Neural progenitor cell (in vitro differentiated cells): ENCODE measurements around the gene HCLS1. TPM values are rescaled to one million over a fixed set of nuclear protein-coding genes. Genes with fewer than 3 reads are reported as not detected.

Experiments used
- DNase-seq: peaks from one replicate; pipeline ENCODE4 v3.0.0-alpha.2; 2016; ENCODE audit warnings: low spot score
- H2AFZ ChIP-seq: fragments of 200-600 bp; sonication (generic); replicated peaks from 2 replicates; pipeline ENCODE4 v1.6.1; 2016; ENCODE audit warnings: antibody characterized with exemption
- H3F3A ChIP-seq: fragments of 200-600 bp; sonication (generic); 2 replicates; pipeline ENCODE4 v1.6.1; 2016; ENCODE audit warnings: antibody characterized with exemption, low read depth
- H3K27ac ChIP-seq: fragments of 200-600 bp; sonication (generic); 2 replicates; pipeline ENCODE4 v1.5.1; 2016; ENCODE audit warnings: mild to moderate bottlenecking
- H3K27me3 ChIP-seq: fragments of 200-600 bp; sonication (generic); 2 replicates; pipeline ENCODE4 v1.6.1; 2016; ENCODE audit warnings: mild to moderate bottlenecking, moderate library complexity
- H3K36me3 ChIP-seq: fragments of 200-600 bp; sonication (generic); 2 replicates; pipeline ENCODE4 v1.5.1; 2016
- H3K4me1 ChIP-seq: fragments of 200-600 bp; sonication (generic); 2 replicates; pipeline ENCODE4 v1.6.1; 2016; ENCODE audit warnings: mixed run types
- H3K4me2 ChIP-seq: fragments of 200-600 bp; sonication (generic); 2 replicates; pipeline ENCODE4 v1.6.1; 2016
- H3K4me3 ChIP-seq: fragments of 200-600 bp; sonication (generic); 2 replicates; pipeline ENCODE4 v1.5.1; 2016
- H3K79me2 ChIP-seq: fragments of 200-600 bp; sonication (generic); 2 replicates; pipeline ENCODE4 v1.6.1; 2016; ENCODE audit warnings: low read depth
- H3K9ac ChIP-seq: fragments of 200-600 bp; sonication (generic); 2 replicates; pipeline ENCODE4 v1.6.1; 2016
- H3K9me3 ChIP-seq: fragments of 200-600 bp; sonication (generic); 2 replicates; pipeline ENCODE4 v1.5.1; 2016; ENCODE audit warnings: low read depth
- H4K20me1 ChIP-seq: fragments of 200-600 bp; sonication (generic); 2 replicates; pipeline ENCODE4 v1.6.1; 2016; ENCODE audit warnings: low read depth
- H3K27ac Mint-ChIP-seq: 3 replicates; pipeline ENCODE4 v1.8.0; 2021; ENCODE audit warnings: mixed read lengths
- H3K27me3 Mint-ChIP-seq: 2 replicates; pipeline ENCODE4 v1.8.0; 2022; ENCODE audit warnings: low read depth, mild to moderate bottlenecking, inconsistent platforms, moderate library complexity, mixed read lengths; ENCODE audit not compliant: insufficient read depth
- H3K36me3 Mint-ChIP-seq: 3 replicates; pipeline ENCODE4 v1.8.0; 2021; ENCODE audit warnings: mixed read lengths
- H3K4me1 Mint-ChIP-seq: 3 replicates; pipeline ENCODE4 v1.8.0; 2021; ENCODE audit warnings: mixed read lengths
- H3K4me3 Mint-ChIP-seq: 3 replicates; pipeline ENCODE4 v1.8.0; 2021; ENCODE audit warnings: mild to moderate bottlenecking, moderate library complexity, mixed read lengths
- H3K9me3 Mint-ChIP-seq: 3 replicates; pipeline ENCODE4 v1.8.0; 2020; ENCODE audit warnings: mixed read lengths
- CTCF ChIP-seq: fragments of 200-600 bp; sonication (generic); IDR thresholded peaks from 2 replicates; pipeline ENCODE4 v1.5.1; 2017; ENCODE audit warnings: antibody characterized with exemption, mild to moderate bottlenecking
- EZH2 ChIP-seq: fragments of 200-600 bp; sonication (generic); IDR thresholded peaks from 2 replicates; pipeline ENCODE4 v1.6.1; 2017; ENCODE audit warnings: antibody characterized with exemption, mild to moderate bottlenecking, moderate library complexity
- EZH2phosphoT487 ChIP-seq: fragments of 200-600 bp; sonication (generic); IDR thresholded peaks from 2 replicates; pipeline ENCODE4 v1.6.1; 2017; ENCODE audit warnings: antibody characterized with exemption
- small RNA-seq: library from RNA; depleted of rRNA; stranded (forward); fragments of <200 nt; gene quantifications from one replicate; pipeline ENCODE3, GENCODE V24; 2015
- total RNA-seq: library from RNA; depleted of rRNA; stranded (reverse); fragments of >200 nt; gene quantifications from 2 replicates; pipeline ENCODE4 v1.2.3, GENCODE V29; 2015; ENCODE audit warnings: low replicate concordance

HCLS1 gene
- total RNA-seq, 1 donor from 2014 or later, result not detected

- Mint-ChIP-seq H3K9me3 (no peaks in the 10 kb centered on the region), H3K27ac (no peak overlapping the region), H3K4me1 (no peaks in the 10 kb centered on the region), H3K36me3 (no peaks in the 10 kb centered on the region), H3K27me3 (peaks cover 2% of the 10 kb centered on the region), H3K4me3 (no peak overlapping the region)
- Histone ChIP-seq H3K36me3 (no peaks in the 10 kb centered on the region), H2AFZ (peak overlapping the region; percentile 50), H3K79me2 (no peaks in the 10 kb centered on the region), H3K4me3 (no peak overlapping the region), H3K27ac (no peak overlapping the region), H4K20me1 (no peaks in the 10 kb centered on the region), H3K9ac (no peak overlapping the region), H3K9me3 (no peaks in the 10 kb centered on the region), H3K4me1 (no peaks in the 10 kb centered on the region), H3K4me2 (no peak overlapping the region), H3K27me3 (no peaks in the 10 kb centered on the region), H3F3A (no peaks in the 10 kb centered on the region)
- TF ChIP-seq CTCF (no peak), EZH2 (no peak), EZH2phosphoT487 (no peak)
- no peak for DNase-seq
Observed at GRCh38 chr3:121584418-121584817, 76.3 kb downstream of the HCLS1 start.

GRCh38 chr3:121581691-121582090, 79.0 kb downstream of the HCLS1 start:
- no peak overlapping the region for H3K27ac Mint-ChIP-seq
- H2AFZ ChIP-seq, result no peak overlapping the region
- no peaks in the 10 kb centered on the region for H4K20me1 ChIP-seq
- DNase-seq, result no peak
- H3K27ac ChIP-seq, result no peak overlapping the region
- H3F3A ChIP-seq, result no peaks in the 10 kb centered on the region
- H3K27me3 Mint-ChIP-seq, result peaks cover 2% of the 10 kb centered on the region
- H3K4me1 Mint-ChIP-seq, result no peaks in the 10 kb centered on the region
- TF ChIP-seq EZH2phosphoT487 (no peak), EZH2 (no peak), CTCF (no peak)
- no peak overlapping the region for H3K9ac ChIP-seq
- no peak overlapping the region for H3K4me3 ChIP-seq
- no peaks in the 10 kb centered on the region for H3K9me3 Mint-ChIP-seq
- H3K4me2 ChIP-seq, result no peak overlapping the region
- no peaks in the 10 kb centered on the region for H3K36me3 ChIP-seq
- no peaks in the 10 kb centered on the region for H3K4me1 ChIP-seq
- no peaks in the 10 kb centered on the region for H3K27me3 ChIP-seq
- no peaks in the 10 kb centered on the region for H3K9me3 ChIP-seq
- H3K79me2 ChIP-seq, result no peaks in the 10 kb centered on the region
- no peaks in the 10 kb centered on the region for H3K36me3 Mint-ChIP-seq
- H3K4me3 Mint-ChIP-seq, result no peak overlapping the region

Small RNA genes lying within 50 kb of the gene (small RNA-seq; reads per million reads assigned to genes)
- gene RNU4-62P, result not detected

Other genes with a start within 250 kb of the HCLS1 start
- gene POLQ, start 114.9 kb downstream of the HCLS1 start, total RNA-seq, result 15.6 and 33.2 TPM in 2 replicates
- gene ARGFX, start 93.0 kb downstream of the HCLS1 start, total RNA-seq, result not detected in 2 replicates
- gene FBXO40, start 67.5 kb downstream of the HCLS1 start, total RNA-seq, result not detected in 2 replicates
- gene GOLGB1, start 88.8 kb upstream of the HCLS1 start, total RNA-seq, result 35.2 and 52.5 TPM in 2 replicates
- 53.7 and 89.6 TPM in 2 replicates for gene IQCB1, start 174.2 kb upstream of the HCLS1 start, total RNA-seq
- 1.2 and 8.5 TPM in 2 replicates for gene EAF2, start 174.3 kb upstream of the HCLS1 start, total RNA-seq
- 1.0 TPM in 2 replicates for gene SLC15A2, start 233.5 kb upstream of the HCLS1 start, total RNA-seq